ENCODE measurements around the gene DOC2B. TPM values are rescaled to one million over a fixed set of nuclear protein-coding genes. Genes with fewer than 3 reads are reported as not detected.
A peak's percentile ranks its signal among the peaks of the same experiment; 100 is the strongest.

Gene DOC2B
- total and polyA plus RNA-seq, 9 of the 15 experiments (the other 6 are each of a cell fraction or from before 2014, with no cell fraction given): 0.02 TPM; not detected in 8

- TF ChIP-seq ZFP91 (CRISPR knock-in tag; IDR thresholded peaks at IDR 0.05) (no peak), ZNF511 (CRISPR knock-in tag; IDR thresholded peaks at IDR 0.05) (no peak), YBX1 (IDR thresholded peaks at IDR 0.05) (no peak)
Observed at GRCh38 chr17:194828-195602, 13.6 kb upstream of the DOC2B start (continued).

- FAIRE-seq: no peak
- no peak for DNase-seq (ENCODE audit: extremely low read depth in 1 of 4, low spot score in 3 of 4)
- in situ Hi-C loops (cut with MboI): no loop called here
- Histone ChIP-seq H3K79me2 (ENCODE audit: control insufficient read depth, insufficient read depth, low read length) (no peaks in the 10 kb centered on the region), H3K9me3 (replicated peaks; ENCODE audit: control insufficient read depth, insufficient read depth, low read depth, low read length) (no peaks in the 10 kb centered on the region), H3K4me2 (ENCODE audit: insufficient read depth, low read length) (no peak overlapping the region), H3K9me1 (ENCODE audit: control insufficient read depth, insufficient read depth, low read length) (no peaks in the 10 kb centered on the region), H3K27ac (ENCODE audit: extremely low read depth, low read depth, low read length) (no peak overlapping the region), H3K4me1 (replicated peaks in 1 of 2; ENCODE audit: control insufficient read depth in 2 of 2, insufficient read depth in 2 of 2, low read length in 2 of 2) (no peaks in the 10 kb centered on the region), H2AFZ (ENCODE audit: low read depth, low read length) (no peak overlapping the region), H3K4me3 (no peak overlapping the region), H3K27me3 (ENCODE audit: control insufficient read depth in 2 of 2, insufficient read depth in 2 of 2, low read length in 2 of 2) (peaks cover 0 to 16% of the 10 kb centered on the region in 2 experiments; a peak in 2 of 5 replicates), H3K9ac (ENCODE audit: insufficient read depth in 1 of 2, low read depth in 2 of 2, low read length in 2 of 2) (no peak overlapping the region), H3K36me3 (ENCODE audit: control insufficient read depth, insufficient read depth, low read length) (no peaks in the 10 kb centered on the region), H4K20me1 (replicated peaks; ENCODE audit: control insufficient read depth, insufficient read depth, low read length) (no peaks in the 10 kb centered on the region)
- WGBS (ENCODE audit: insufficient coverage, low coverage, missing lambda C conversion rate): 0% methylated on average over 16 of the region's 31 CpGs
- ChIA-PET CTCF (ENCODE audit: low intra/inter-chr PET ratio) (no interaction called here), POLR2A (no interaction called here)
- ATAC-seq: no peak
- BruUV-seq (replicated peaks): no TSS peak
- intact Hi-C loops (cut with micrococcal nuclease): no loop called here
- no peak for TF ChIP-seq PBX2 (CRISPR knock-in tag; IDR thresholded peaks at IDR 0.05; ENCODE audit: low read depth)
- 0 out of 2 replicates have a peak, but pooled peaks have one; percentile 23 for TF ChIP-seq PBX2 (tag; conservative IDR thresholded peaks at IDR 0.05; ENCODE audit: low read depth)
- TF ChIP-seq CTCF (IDR thresholded peaks at IDR 0.05 in 2 of 3, conservative IDR thresholded peaks at IDR 0.05 in 1 of 3; ENCODE audit: insufficient read depth in 2 of 3, low read depth in 1 of 3, low read length in 3 of 3): no peak
Observed at GRCh38 chr17:193841-194806, 12.7 kb upstream of the DOC2B start.
